ENCODE results near the gene SPACA1.

The SPACA1 gene

GRCh38 chr6:88077305-88077704, 29.7 kb downstream of the SPACA1 start:
- DNase-seq (ENCODE audit: extremely low spot score): no peak
- no peak for TF ChIP-seq ELF4 (IDR thresholded peaks at IDR 0.05)
- ChIA-PET POLR2A (no interaction called here), CTCF (no interaction called here)

- DNase-seq (ENCODE audit: extremely low spot score): no peak
- ChIA-PET POLR2A (no interaction called here), CTCF (no interaction called here)
- no peak for TF ChIP-seq TARDBP (IDR thresholded peaks at IDR 0.05)
- TF ChIP-seq NFRKB (IDR thresholded peaks at IDR 0.05): no peak
- no peak for TF ChIP-seq ARNT (IDR thresholded peaks at IDR 0.05)
These were observed 39.2 kb downstream of the SPACA1 start for GRCh38 chr6:88086792-88087191.

GRCh38 chr6:88089708-88090107, 42.1 kb downstream of the SPACA1 start:
- ChIA-PET POLR2A (no interaction called here), CTCF (no interaction called here)

GRCh38 chr6:88105741-88106340, 58.2 kb downstream of the SPACA1 start:
- CTCF ChIA-PET: interaction anchor here (1.3 kb wide), 1 partner anchor 95 kb away, joined by 6 read pairs; no protein-coding TSS in a partner anchor
- TF ChIP-seq FOXA1 (IDR thresholded peaks at IDR 0.05) (no peak), FOXK2 (IDR thresholded peaks at IDR 0.05) (no peak), TARDBP (IDR thresholded peaks at IDR 0.05) (no peak), NFRKB (IDR thresholded peaks at IDR 0.05) (no peak), L3MBTL2 (conservative IDR thresholded peaks at IDR 0.05) (no peak), LEF1 (IDR thresholded peaks at IDR 0.05; ENCODE audit: borderline replicate concordance) (no peak), PKNOX1 (IDR thresholded peaks at IDR 0.05) (no peak), BHLHE40 (IDR thresholded peaks at IDR 0.05; ENCODE audit: borderline replicate concordance) (no peak), SUZ12 (IDR thresholded peaks at IDR 0.05) (no peak), SP1 (IDR thresholded peaks at IDR 0.05) (no peak), ELF4 (IDR thresholded peaks at IDR 0.05) (no peak), FOXM1 (IDR thresholded peaks at IDR 0.05; ENCODE audit: borderline replicate concordance) (no peak), HDGF (IDR thresholded peaks at IDR 0.05; ENCODE audit: borderline replicate concordance) (no peak), ZNF384 (IDR thresholded peaks at IDR 0.05) (no peak), CTBP1 (IDR thresholded peaks at IDR 0.05; ENCODE audit: borderline replicate concordance) (no peak)
- POLR2A ChIA-PET: no interaction called here
- no peak for DNase-seq (ENCODE audit: extremely low spot score)

More at GRCh38 chr6:88089708-88090107, 42.1 kb downstream of the SPACA1 start:
- no peak for TF ChIP-seq ZNF384 (IDR thresholded peaks at IDR 0.05)
- TF ChIP-seq BHLHE40 (IDR thresholded peaks at IDR 0.05; ENCODE audit: borderline replicate concordance): no peak
- TF ChIP-seq PKNOX1 (IDR thresholded peaks at IDR 0.05): no peak
- no peak for TF ChIP-seq FOXK2 (IDR thresholded peaks at IDR 0.05)
- TF ChIP-seq LEF1 (IDR thresholded peaks at IDR 0.05; ENCODE audit: borderline replicate concordance): no peak
- TF ChIP-seq HDGF (IDR thresholded peaks at IDR 0.05; ENCODE audit: borderline replicate concordance): no peak
- TF ChIP-seq NFRKB (IDR thresholded peaks at IDR 0.05): no peak
- no peak for TF ChIP-seq FOXM1 (IDR thresholded peaks at IDR 0.05; ENCODE audit: borderline replicate concordance)
- no peak for TF ChIP-seq TARDBP (IDR thresholded peaks at IDR 0.05)
- no peak for TF ChIP-seq SP1 (IDR thresholded peaks at IDR 0.05)
- TF ChIP-seq SUZ12 (IDR thresholded peaks at IDR 0.05): no peak
- TF ChIP-seq ELF4 (IDR thresholded peaks at IDR 0.05): no peak
- no peak for TF ChIP-seq FOXA1 (IDR thresholded peaks at IDR 0.05)
- no peak for TF ChIP-seq CTBP1 (IDR thresholded peaks at IDR 0.05; ENCODE audit: borderline replicate concordance)
- no peak for DNase-seq (ENCODE audit: extremely low spot score)

GRCh38 chr6:88107241-88107640, 59.6 kb downstream of the SPACA1 start:
- POLR2A ChIA-PET: no interaction called here
- CTCF ChIA-PET: interaction anchor here (0.6 kb wide), 1 partner anchor 8 kb away, joined by 3 read pairs; no protein-coding TSS in a partner anchor
- DNase-seq (ENCODE audit: extremely low spot score): no peak
- no peak for TF ChIP-seq LEF1 (IDR thresholded peaks at IDR 0.05; ENCODE audit: borderline replicate concordance)

GRCh38 chr6:88111991-88112390, 64.3 kb downstream of the SPACA1 start:
- DNase-seq (ENCODE audit: extremely low spot score): no peak
- ChIA-PET POLR2A (no interaction called here), CTCF (no interaction called here)
- TF ChIP-seq FOXM1 (IDR thresholded peaks at IDR 0.05; ENCODE audit: borderline replicate concordance) (no peak), ELF4 (IDR thresholded peaks at IDR 0.05) (no peak), TARDBP (IDR thresholded peaks at IDR 0.05) (no peak), PKNOX1 (IDR thresholded peaks at IDR 0.05) (no peak), BHLHE40 (IDR thresholded peaks at IDR 0.05; ENCODE audit: borderline replicate concordance) (no peak), HDGF (IDR thresholded peaks at IDR 0.05; ENCODE audit: borderline replicate concordance) (no peak), NFRKB (IDR thresholded peaks at IDR 0.05) (no peak), FOXA1 (IDR thresholded peaks at IDR 0.05) (no peak), L3MBTL2 (conservative IDR thresholded peaks at IDR 0.05) (no peak), LEF1 (IDR thresholded peaks at IDR 0.05; ENCODE audit: borderline replicate concordance) (no peak), ARNT (IDR thresholded peaks at IDR 0.05) (no peak), SUZ12 (IDR thresholded peaks at IDR 0.05) (no peak), FOXK2 (IDR thresholded peaks at IDR 0.05) (no peak), CTBP1 (IDR thresholded peaks at IDR 0.05; ENCODE audit: borderline replicate concordance) (no peak), ZNF384 (IDR thresholded peaks at IDR 0.05) (no peak), SP1 (IDR thresholded peaks at IDR 0.05) (no peak)

- DNase-seq (ENCODE audit: extremely low spot score): no peak
- TF ChIP-seq PKNOX1 (IDR thresholded peaks at IDR 0.05): no peak
- TF ChIP-seq FOXA1 (IDR thresholded peaks at IDR 0.05): no peak
- no peak for TF ChIP-seq HDGF (IDR thresholded peaks at IDR 0.05; ENCODE audit: borderline replicate concordance)
- no peak for TF ChIP-seq CTBP1 (IDR thresholded peaks at IDR 0.05; ENCODE audit: borderline replicate concordance)
- TF ChIP-seq ARNT (IDR thresholded peaks at IDR 0.05): no peak
- TF ChIP-seq NFRKB (IDR thresholded peaks at IDR 0.05): no peak
- no peak for TF ChIP-seq TARDBP (IDR thresholded peaks at IDR 0.05)
- no peak for TF ChIP-seq FOXK2 (IDR thresholded peaks at IDR 0.05)
- TF ChIP-seq LEF1 (IDR thresholded peaks at IDR 0.05; ENCODE audit: borderline replicate concordance): no peak
- TF ChIP-seq FOXM1 (IDR thresholded peaks at IDR 0.05; ENCODE audit: borderline replicate concordance): no peak
- TF ChIP-seq ELF4 (IDR thresholded peaks at IDR 0.05): no peak
- no peak for TF ChIP-seq SP1 (IDR thresholded peaks at IDR 0.05)
- no peak for TF ChIP-seq SUZ12 (IDR thresholded peaks at IDR 0.05)
- TF ChIP-seq ZNF384 (IDR thresholded peaks at IDR 0.05): no peak
- TF ChIP-seq BHLHE40 (IDR thresholded peaks at IDR 0.05; ENCODE audit: borderline replicate concordance): no peak
- TF ChIP-seq L3MBTL2 (conservative IDR thresholded peaks at IDR 0.05): no peak
- CTCF ChIA-PET: no interaction called here
- POLR2A ChIA-PET: no interaction called here
These were observed 67.2 kb downstream of the SPACA1 start for GRCh38 chr6:88114838-88115237.

Measured in HEK293T (cell line).